IPS-NIHi7 (cell line): ENCODE measurements around the gene C3orf85.

Experiments used
- DNase-seq: peaks from one replicate; pipeline ENCODE4 v3.0.0; 2012; ENCODE audit warnings: mixed read lengths; ENCODE audit errors: extremely low spot score

The C3orf85 gene

DNA sequence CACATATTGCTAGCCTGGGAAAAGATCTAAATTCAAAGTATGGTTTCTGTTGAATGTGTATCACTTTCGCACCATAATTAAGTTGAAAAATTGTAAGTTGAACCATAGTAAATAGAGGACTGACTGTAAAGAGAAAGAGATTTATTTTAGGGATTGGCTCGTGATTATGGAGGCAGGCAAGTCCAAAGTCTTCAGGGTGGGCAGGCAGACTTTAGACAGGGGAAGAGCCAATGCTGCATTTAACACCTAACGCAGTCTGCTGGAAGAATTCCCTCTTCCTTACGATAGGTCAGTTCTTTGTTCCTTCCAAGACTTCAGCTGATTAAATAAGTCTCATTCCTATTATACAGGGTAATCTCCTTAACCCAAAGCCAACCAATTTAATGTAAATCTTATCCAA is 15.8 kb downstream of the C3orf85 start:
- DNase-seq = no peak

GRCh38 chr3:109154979-109155378 is 18.5 kb downstream of the C3orf85 start:
- DNase-seq = no peak

- no peak for DNase-seq
These were observed 19.3 kb downstream of the C3orf85 start for GRCh38 chr3:109155828-109156227.

- no peak for DNase-seq
These were observed 25.1 kb downstream of the C3orf85 start for GRCh38 chr3:109161487-109162123.

GRCh38 chr3:109165905-109166304 is 29.4 kb downstream of the C3orf85 start:
- no peak for DNase-seq

- DNase-seq = no peak
These were observed 35.0 kb downstream of the C3orf85 start for GRCh38 chr3:109171479-109171878.

DNA sequence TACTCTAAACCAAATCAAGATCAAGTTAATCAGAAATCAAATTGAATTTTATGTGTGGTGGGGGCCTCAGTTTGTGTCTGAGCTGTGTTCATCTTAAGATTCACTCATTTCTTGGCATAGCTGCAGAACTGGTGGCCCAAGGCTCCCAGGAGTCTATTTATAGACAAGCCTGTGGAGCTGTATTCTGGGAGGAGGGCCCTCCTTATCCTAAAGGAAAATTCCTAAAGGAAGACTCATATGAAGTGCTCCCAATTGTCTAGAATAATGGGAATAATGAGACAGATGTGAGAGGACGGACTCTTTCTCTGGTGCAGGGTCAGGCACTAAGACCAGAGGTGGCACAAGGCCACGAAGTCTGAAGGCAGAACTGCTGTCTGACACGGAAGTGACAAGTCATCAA is 38.9 kb downstream of the C3orf85 start:
- DNase-seq = no peak

DNA sequence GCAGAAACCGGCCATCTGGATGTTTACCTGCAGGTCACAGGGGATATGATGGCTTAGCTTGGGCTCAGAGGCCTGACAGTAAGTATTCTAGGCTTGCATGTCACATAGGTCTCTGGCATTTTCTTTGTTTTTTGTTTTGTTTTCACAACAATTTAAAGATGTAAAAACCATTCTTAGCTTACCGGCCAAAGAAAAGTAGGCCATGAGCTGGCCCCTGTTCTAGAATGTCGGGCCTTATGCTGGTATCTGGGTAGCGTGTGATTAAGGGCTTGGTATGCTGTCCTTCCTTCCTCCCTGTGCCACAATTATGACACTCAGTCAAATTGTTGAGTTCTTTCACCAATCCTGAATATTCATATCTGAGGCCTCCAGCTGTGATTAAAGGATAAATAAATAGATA is 40.2 kb downstream of the C3orf85 start:
- no peak for DNase-seq

DNA sequence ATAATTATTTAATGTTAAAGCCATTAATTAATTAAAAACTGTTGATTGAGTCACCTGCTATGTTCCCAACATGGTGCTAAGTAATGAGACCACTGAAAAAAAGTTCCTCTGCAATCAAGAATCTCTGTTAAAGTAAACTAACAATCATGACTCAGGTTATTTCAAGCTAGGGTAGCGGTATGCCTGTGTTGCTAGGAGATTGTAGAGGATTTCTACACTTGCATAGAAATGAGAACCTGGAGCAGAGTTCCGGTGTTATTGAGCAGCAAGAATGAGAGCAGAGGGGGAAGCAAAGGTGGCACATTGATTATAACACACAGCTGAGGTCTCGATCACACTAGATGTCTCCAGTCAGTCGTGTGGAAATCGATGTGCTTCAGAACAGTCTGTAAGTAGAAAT is 41.4 kb downstream of the C3orf85 start:
- no peak for DNase-seq

GRCh38 chr3:109178708-109179107 is 42.2 kb downstream of the C3orf85 start:
- DNase-seq = no peak

- DNase-seq = no peak
These were observed 48.2 kb downstream of the C3orf85 start for GRCh38 chr3:109184726-109185125.

DNA sequence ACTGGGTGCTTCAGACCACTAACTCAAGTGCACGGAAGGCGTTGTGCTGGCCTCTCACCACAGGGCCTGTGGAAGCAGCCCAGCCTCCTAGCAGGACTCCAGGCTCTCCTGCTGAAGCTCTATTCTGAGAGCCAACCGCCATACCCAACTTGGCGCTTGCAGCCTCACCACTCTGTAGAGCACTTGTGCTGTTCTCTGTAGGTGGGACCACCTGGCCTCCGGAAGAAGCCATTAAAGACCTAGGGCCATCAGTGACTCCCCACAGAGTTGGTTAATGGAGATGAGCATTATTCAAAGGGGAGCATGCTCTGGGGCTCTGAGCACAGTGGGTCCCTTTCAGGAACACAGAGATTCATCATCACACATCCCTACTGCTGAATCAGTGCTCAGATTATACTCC is 50.9 kb downstream of the C3orf85 start:
- DNase-seq = peak; percentile 41

- no peak for DNase-seq
These were observed 52.2 kb downstream of the C3orf85 start for GRCh38 chr3:109188741-109189140.

- no peak for DNase-seq
These were observed 54.9 kb downstream of the C3orf85 start for GRCh38 chr3:109191421-109191820.

DNA sequence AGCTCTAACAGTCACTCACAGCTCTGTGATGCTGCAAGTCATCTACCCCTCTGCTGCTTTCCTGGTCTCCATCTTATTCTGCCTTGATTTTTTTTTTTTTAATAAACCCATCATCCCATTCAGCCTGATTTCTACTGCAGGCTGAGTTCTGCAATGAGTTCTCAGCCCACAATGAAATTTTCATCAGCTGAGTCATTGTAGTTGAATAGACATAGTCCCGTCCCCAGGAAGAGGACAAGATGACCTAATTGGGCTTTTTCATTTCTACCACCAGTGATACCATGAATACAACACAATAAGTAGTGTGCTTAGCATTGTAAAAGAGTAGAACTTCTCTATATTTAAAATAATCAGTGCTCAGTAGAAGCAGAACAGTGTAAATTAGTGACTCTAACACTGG is 59.3 kb downstream of the C3orf85 start:
- DNase-seq = no peak
